Measurements from ENCODE around the gene RSPH9. TPM values are rescaled to one million over a fixed set of nuclear protein-coding genes. Genes with fewer than 3 reads are reported as not detected.

RSPH9 gene
- total and polyA plus RNA-seq, 7 experiments from 2014 or later = 0.96 to 1.1 TPM; not detected in 5

Other genes with a start within 250 kb of the RSPH9 start
- gene ABCC10, start 217.5 kb upstream of the RSPH9 start, total RNA-seq = 10 to 100 TPM; 56.2 to 74.6 (median 60.4) TPM
- 10 to 100 TPM in 1 of 2 donors, 1 to 10 TPM in 1; 9.8 to 18.6 TPM for gene ABCC10, start 217.5 kb upstream of the RSPH9 start, polyA plus RNA-seq
- gene DLK2, start 189.5 kb upstream of the RSPH9 start, total RNA-seq = 1 to 10 TPM in 1 of 5 experiments, under 1 TPM in 4; 0.30 to 1.6 (median 0.53) TPM
- 1 to 10 TPM in 1 of 2 donors, under 1 TPM in 1; 0.74 to 1.0 TPM for gene DLK2, start 189.5 kb upstream of the RSPH9 start, polyA plus RNA-seq
- gene TJAP1, start 167.5 kb upstream of the RSPH9 start, total RNA-seq = 10 to 100 TPM; 29.2 to 55.2 (median 33.5) TPM
- gene TJAP1, start 167.5 kb upstream of the RSPH9 start, polyA plus RNA-seq = 10 to 100 TPM in 1 of 2 donors, 1 to 10 TPM in 1; 8.2 to 10.9 TPM
- under 1 TPM; 0.22 to 0.84 (median 0.46) TPM for gene LRRC73, start 134.7 kb upstream of the RSPH9 start, total RNA-seq
- not detected for gene LRRC73, start 134.7 kb upstream of the RSPH9 start, polyA plus RNA-seq
- gene YIPF3, start 128.1 kb upstream of the RSPH9 start, total RNA-seq = 10 to 100 TPM; 54.4 to 75.9 (median 67.3) TPM
- 10 to 100 TPM; 68.3 to 74.5 TPM for gene YIPF3, start 128.1 kb upstream of the RSPH9 start, polyA plus RNA-seq
- 10 to 100 TPM; 36.3 to 61.1 (median 40.9) TPM for gene POLR1C, start 127.9 kb upstream of the RSPH9 start, total RNA-seq
- gene POLR1C, start 127.9 kb upstream of the RSPH9 start, polyA plus RNA-seq = 10 to 100 TPM; 13.1 to 29.2 TPM
- 100 to 1,000 TPM in 1 of 5 experiments, 10 to 100 TPM in 4; 35.0 to 107 (median 41.9) TPM for gene XPO5, start 69.0 kb upstream of the RSPH9 start, total RNA-seq
- gene XPO5, start 69.0 kb upstream of the RSPH9 start, polyA plus RNA-seq = 10 to 100 TPM in 1 of 2 donors, 1 to 10 TPM in 1; 9.3 to 10.2 TPM
- 10 to 100 TPM in 4 of 5 experiments, 1 to 10 TPM in 1; 9.1 to 65.6 (median 19.3) TPM for gene POLH, start 68.9 kb upstream of the RSPH9 start, total RNA-seq
- 10 to 100 TPM in 1 of 2 donors, 1 to 10 TPM in 1; 7.4 to 16.8 TPM for gene POLH, start 68.9 kb upstream of the RSPH9 start, polyA plus RNA-seq
- 10 to 100 TPM; 55.0 to 94.7 (median 72.0) TPM for gene GTPBP2, start 15.8 kb upstream of the RSPH9 start, total RNA-seq
- 1 to 10 TPM; 3.2 TPM for gene GTPBP2, start 15.8 kb upstream of the RSPH9 start, polyA plus RNA-seq
- 10 to 100 TPM; 25.2 to 44.5 (median 28.0) TPM for gene MAD2L1BP, start 9.2 kb upstream of the RSPH9 start, total RNA-seq
- gene MAD2L1BP, start 9.2 kb upstream of the RSPH9 start, polyA plus RNA-seq = 10 to 100 TPM; 14.9 to 29.1 TPM
- 10 to 100 TPM; 20.9 to 39.2 (median 28.7) TPM for gene MRPS18A, start 42.8 kb downstream of the RSPH9 start, total RNA-seq
- 10 to 100 TPM; 59.7 to 68.4 TPM for gene MRPS18A, start 42.8 kb downstream of the RSPH9 start, polyA plus RNA-seq
- 10 to 100 TPM in 3 of 5 experiments, under 1 TPM in 2; 0.60 to 72.1 (median 19.4) TPM for gene VEGFA, start 125.2 kb downstream of the RSPH9 start, total RNA-seq
- under 1 TPM in 1 of 2 donors, not detected in 1; 0.26 TPM for gene VEGFA, start 125.2 kb downstream of the RSPH9 start, polyA plus RNA-seq

Data from naive thymus-derived CD4-positive, alpha-beta T cell (primary cell).